SK-N-MC (cell line): ENCODE results near the gene ITGB3.

Experiments used
- EZH2 ChIP-seq: fragments of 200-600 bp; sonication (generic); IDR thresholded peaks from one replicate; pipeline ENCODE4 v1.6.1; 2017; ENCODE audit warnings: antibody characterized with exemption
- FOXP2 ChIP-seq: optimal IDR thresholded peaks from 2 replicates; pipeline ENCODE3; 2011; ENCODE audit warnings: mild to moderate bottlenecking, moderate library complexity; ENCODE audit not compliant: insufficient read depth; ENCODE audit errors: extremely low read length, control extremely low read depth
- POLR2AphosphoS5 ChIP-seq: IDR thresholded peaks from 2 replicates; pipeline ENCODE4 v1.6.1; 2012; ENCODE audit warnings: mild to moderate bottlenecking, low read depth, low read length, borderline replicate concordance

GRCh38 chr17:47292206-47292605, 38.6 kb downstream of the ITGB3 start:
- TF ChIP-seq POLR2AphosphoS5 = no peak
- no peak for TF ChIP-seq EZH2
- TF ChIP-seq FOXP2 = no peak
